ENCODE data around the gene ERCC5.

DNA sequence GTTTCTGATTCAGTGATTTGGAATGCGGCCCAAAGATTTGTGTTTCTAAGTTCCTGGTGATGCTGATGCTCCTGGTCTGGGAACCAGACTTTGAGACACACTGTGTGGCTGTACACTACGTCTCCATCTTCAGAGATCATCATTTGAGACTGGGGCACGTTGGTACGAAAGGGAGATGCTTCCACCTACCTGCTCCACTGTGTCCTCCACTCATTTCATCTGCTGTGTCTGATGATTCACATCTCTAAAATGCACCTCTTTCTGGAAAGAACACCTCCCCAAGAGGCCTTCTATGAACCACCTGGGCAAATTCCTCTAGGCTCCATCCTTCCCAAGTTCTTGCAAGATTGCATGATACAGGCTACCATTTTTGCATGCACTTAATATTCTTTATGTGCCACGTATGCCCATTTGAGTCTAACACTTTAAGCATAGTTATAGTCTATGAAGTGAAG, 58.6 kb downstream of the ERCC5 start:
- no peak for TF ChIP-seq CTCF (IDR thresholded peaks at IDR 0.05)
- TF ChIP-seq EZH2 (IDR thresholded peaks at IDR 0.05; ENCODE audit: borderline replicate concordance, insufficient read depth, low read depth, low read length, poor library complexity, severe bottlenecking), result no peak
